ENCODE data around the gene FLT1.

FLT1 gene

GRCh38 chr13:28408235-28408848, 86.6 kb downstream of the FLT1 start:
- H3K27ac ChIP-seq, result no peak overlapping the region
- DNase-seq (ENCODE audit: low read depth, low spot score), result no peak

GRCh38 chr13:28406733-28407266, 88.1 kb downstream of the FLT1 start:
- H3K27ac ChIP-seq, result no peak overlapping the region
- DNase-seq (ENCODE audit: low read depth, low spot score), result no peak

GRCh38 chr13:28402057-28402381, 92.9 kb downstream of the FLT1 start:
- DNase-seq (ENCODE audit: low read depth, low spot score), result no peak
- H3K27ac ChIP-seq, result no peak overlapping the region

GRCh38 chr13:28401303-28402056, 93.4 kb downstream of the FLT1 start:
- H3K27ac ChIP-seq, result no peak overlapping the region
- DNase-seq (ENCODE audit: low read depth, low spot score), result no peak

- H3K27ac ChIP-seq, result no peak overlapping the region
These were observed 98.9 kb downstream of the FLT1 start for GRCh38 chr13:28396053-28396452.

GRCh38 chr13:28394422-28394821, 100.5 kb downstream of the FLT1 start:
- no peak overlapping the region for H3K27ac ChIP-seq
- peak; percentile 16 for DNase-seq (ENCODE audit: low read depth, low spot score)

More at GRCh38 chr13:28396053-28396452, 98.9 kb downstream of the FLT1 start:
- DNase-seq (ENCODE audit: low read depth, low spot score), result no peak

GRCh38 chr13:28392896-28393505, 101.9 kb downstream of the FLT1 start:
- DNase-seq (ENCODE audit: low read depth, low spot score), result no peak
- H3K27ac ChIP-seq, result no peak overlapping the region

- DNase-seq (ENCODE audit: low read depth, low spot score), result no peak
- no peak overlapping the region for H3K27ac ChIP-seq
These were observed 102.5 kb downstream of the FLT1 start for GRCh38 chr13:28392428-28392827.

- no peak overlapping the region for H3K27ac ChIP-seq
- DNase-seq (ENCODE audit: low read depth, low spot score), result no peak
These were observed 107.0 kb downstream of the FLT1 start for GRCh38 chr13:28387740-28388501.

GRCh38 chr13:28385362-28385761, 109.6 kb downstream of the FLT1 start:
- DNase-seq (ENCODE audit: low read depth, low spot score), result no peak
- H3K27ac ChIP-seq, result no peak overlapping the region

- no peak for DNase-seq (ENCODE audit: low read depth, low spot score)
- H3K27ac ChIP-seq, result no peak overlapping the region
These were observed 110.1 kb downstream of the FLT1 start for GRCh38 chr13:28384789-28385188.

GRCh38 chr13:28380319-28380718, 114.6 kb downstream of the FLT1 start:
- no peak overlapping the region for H3K27ac ChIP-seq
- DNase-seq (ENCODE audit: low read depth, low spot score), result no peak

- no peak overlapping the region for H3K27ac ChIP-seq
- DNase-seq (ENCODE audit: low read depth, low spot score), result no peak
These were observed 115.4 kb downstream of the FLT1 start for GRCh38 chr13:28379371-28380083.

- H3K27ac ChIP-seq, result no peak overlapping the region
- no peak for DNase-seq (ENCODE audit: low read depth, low spot score)
These were observed 118.3 kb downstream of the FLT1 start for GRCh38 chr13:28376604-28377003.

- no peak overlapping the region for H3K27ac ChIP-seq
- DNase-seq (ENCODE audit: low read depth, low spot score), result no peak
These were observed 119.5 kb downstream of the FLT1 start for GRCh38 chr13:28375250-28375930.

GRCh38 chr13:28373810-28374209, 121.1 kb downstream of the FLT1 start:
- H3K27ac ChIP-seq, result no peak overlapping the region
- no peak for DNase-seq (ENCODE audit: low read depth, low spot score)

- no peak overlapping the region for H3K27ac ChIP-seq
- no peak for DNase-seq (ENCODE audit: low read depth, low spot score)
These were observed 124.5 kb downstream of the FLT1 start for GRCh38 chr13:28370448-28370847.

GRCh38 chr13:28358708-28359107, 136.2 kb downstream of the FLT1 start:
- no peak for DNase-seq (ENCODE audit: low read depth, low spot score)
- no peak overlapping the region for H3K27ac ChIP-seq

- no peak overlapping the region for H3K27ac ChIP-seq
- no peak for DNase-seq (ENCODE audit: low read depth, low spot score)
These were observed 137.0 kb downstream of the FLT1 start for GRCh38 chr13:28357911-28358433.

All from epithelial cell of prostate (primary cell).